T-helper 2 cell treated with Interferon-gamma antibody and Interleukin-4, amounts not matched to agents 100 ng/mL and 5 ng/mL, for 36 hours (primary cell): Measurements from ENCODE around the gene GTF3C5. TPM values are rescaled to one million over a fixed set of nuclear protein-coding genes. Genes with fewer than 3 reads are reported as not detected.

Experiments used
- intact Hi-C: fragments of 100-400 bp; cut with micrococcal nuclease; formaldehyde crosslinking; loops from one replicate; pipeline ENCODE4 v1.15.1; 2023
- total RNA-seq: library from RNA; stranded (reverse); gene quantifications from 2 replicates; pipeline ENCODE4 v1.2.3, GENCODE V29; 2022

GTF3C5 gene
- total RNA-seq, 1 donor from 2014 or later, result 79.1 TPM

DNA sequence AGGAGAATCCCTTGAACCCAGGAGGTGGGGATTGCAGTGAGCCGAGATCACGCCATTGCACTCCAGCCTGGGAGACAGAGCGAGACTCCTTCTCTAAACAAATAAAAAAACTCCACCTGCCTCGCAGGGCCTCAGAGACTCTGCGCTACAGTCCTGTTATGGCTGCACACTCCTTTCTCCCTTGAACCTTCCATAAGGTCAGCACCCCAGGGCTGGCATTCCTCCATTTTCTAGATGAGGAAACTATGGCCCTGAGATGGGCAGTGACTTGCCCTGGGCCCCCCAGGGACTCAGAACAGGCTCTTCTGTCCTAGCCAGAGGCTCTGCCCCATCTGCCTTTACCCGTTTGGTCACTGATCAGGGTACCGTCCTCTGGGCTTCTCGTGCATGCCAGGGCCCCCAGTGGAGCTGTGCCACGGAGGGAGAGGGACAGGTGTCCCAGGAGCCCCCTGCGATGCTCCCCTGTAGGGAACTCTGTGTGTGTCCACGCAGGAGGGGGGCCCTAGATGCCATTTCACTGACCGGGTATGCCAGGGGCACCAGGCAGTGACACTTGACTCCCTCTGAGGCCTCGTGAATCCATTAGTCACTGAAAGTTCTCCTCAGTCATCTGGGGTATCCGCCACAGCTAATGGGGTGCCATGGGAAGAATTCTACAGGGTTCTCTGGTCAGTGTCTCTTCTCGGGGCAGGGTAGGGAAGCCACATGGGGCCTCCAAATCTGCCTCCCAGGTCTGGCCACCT lies 74.1 kb downstream of the GTF3C5 start:
- intact Hi-C loops, result no loop called here

DNA sequence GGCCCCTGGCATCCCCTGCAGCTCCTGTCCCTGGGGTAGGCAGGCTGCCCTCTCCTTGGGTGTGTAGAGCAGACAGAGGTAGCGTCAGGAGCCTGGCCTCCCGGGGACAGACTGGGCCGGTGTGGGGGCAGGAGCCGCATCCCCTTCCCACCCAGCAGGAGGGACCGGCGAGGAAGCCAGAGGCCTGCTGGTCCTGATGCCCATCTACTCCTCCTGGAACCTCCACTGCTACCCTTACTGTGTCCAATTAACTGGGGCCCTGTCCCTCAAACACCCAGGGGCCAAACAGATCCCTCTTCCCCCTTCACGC lies 74.6 kb downstream of the GTF3C5 start:
- intact Hi-C loops, result no loop called here

DNA sequence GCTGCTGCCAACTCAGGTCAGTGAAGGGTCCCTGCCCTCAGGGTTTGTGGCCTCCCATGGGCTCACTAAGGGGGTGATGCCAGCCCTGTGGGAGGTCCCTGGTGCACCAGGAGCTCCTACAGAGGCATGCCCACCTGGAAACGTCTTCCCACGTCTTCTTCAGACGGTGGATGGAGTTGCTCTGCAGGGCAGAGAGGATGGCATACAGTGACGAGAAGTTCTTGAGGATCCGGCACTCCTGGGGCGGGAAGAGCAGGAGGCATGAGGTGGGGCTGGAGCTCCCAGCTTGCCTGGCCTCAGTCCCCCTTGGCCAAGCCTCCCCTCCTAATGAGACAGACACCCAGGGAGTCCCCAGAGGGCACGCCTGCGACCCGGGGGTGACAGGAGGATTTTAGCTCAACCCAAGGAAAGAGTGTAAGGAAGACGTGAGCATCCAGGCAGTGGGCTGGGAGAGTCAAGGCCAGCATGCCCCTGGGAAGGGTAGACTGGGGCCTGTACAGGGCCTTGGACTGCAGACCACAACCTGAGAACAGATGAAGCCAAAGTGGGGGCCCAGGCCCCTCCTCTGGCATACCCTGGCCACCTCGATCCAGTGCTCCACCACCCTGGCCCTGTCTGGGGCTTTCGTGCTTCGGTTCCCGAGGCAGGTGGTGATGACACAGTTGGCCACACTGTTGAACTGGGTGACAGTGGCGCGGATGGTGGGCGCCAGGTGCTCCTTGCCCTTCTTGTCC lies 75.9 kb downstream of the GTF3C5 start:
- intact Hi-C loops, result no loop called here

DNA sequence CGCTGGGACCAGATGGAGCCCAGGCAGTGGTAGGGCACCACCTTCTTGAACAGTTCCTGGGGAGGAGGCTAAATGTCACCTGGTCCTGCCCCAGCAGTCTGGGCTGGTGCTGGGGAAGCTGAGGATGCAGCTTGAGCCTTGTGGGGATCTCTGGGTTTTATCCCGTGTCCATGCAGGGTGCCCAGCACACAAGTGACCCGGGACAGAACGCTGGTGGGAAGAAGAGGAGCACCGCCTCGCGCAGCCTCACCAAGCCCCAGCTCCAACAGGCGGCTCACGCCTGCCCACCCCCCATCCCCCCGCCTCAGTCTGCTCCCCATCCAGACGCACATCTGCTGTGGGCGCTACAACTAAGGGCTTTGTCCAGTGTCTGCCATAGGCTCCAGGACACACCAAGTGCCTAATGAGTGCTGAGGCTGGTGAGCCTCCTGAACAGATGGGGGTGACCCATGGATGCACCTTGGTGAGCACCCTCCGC lies 76.5 kb downstream of the GTF3C5 start:
- intact Hi-C loops, result no loop called here

Other genes starting within 250 kb of the GTF3C5 start
- 0.16 TPM in 1 of 2 replicates, not detected in the other for gene AK8, start 152.7 kb upstream of the GTF3C5 start, total RNA-seq
- gene SPACA9, start 152.1 kb upstream of the GTF3C5 start, total RNA-seq, result 0.66 and 1.3 TPM in 2 replicates
- gene TSC1, start 86.4 kb upstream of the GTF3C5 start, total RNA-seq, result 30.7 and 34.3 TPM in 2 replicates
- gene GFI1B, start 52.3 kb upstream of the GTF3C5 start, total RNA-seq, result not detected in 2 replicates
- 2.5 TPM in 2 replicates for gene CEL, start 31.0 kb downstream of the GTF3C5 start, total RNA-seq
- gene RALGDS, start 90.2 kb downstream of the GTF3C5 start, total RNA-seq, result 65.7 and 70.0 TPM in 2 replicates
- 5.7 and 6.7 TPM in 2 replicates for gene GBGT1, start 132.9 kb downstream of the GTF3C5 start, total RNA-seq
- gene OBP2B, start 178.3 kb downstream of the GTF3C5 start, total RNA-seq, result not detected in 2 replicates
- gene ABO, start 244.2 kb downstream of the GTF3C5 start, total RNA-seq, result 2.0 and 3.2 TPM in 2 replicates